GM13977 (cell line): ENCODE results near the gene DOCK11.

Source experiments
- DNase-seq: peaks from one replicate; pipeline ENCODE4 v3.0.0; 2012; ENCODE audit warnings: low spot score
- in situ Hi-C: fragments of 300-500 bp; cut with MboI; formaldehyde crosslinking; loops from one replicate; pipeline ENCODE4 v1.12.0; 2022; ENCODE audit warnings: low sequenced_read_pairs, low pct_unique_long_range_greater_than_20kb, mixed read lengths, inconsistent platforms; ENCODE audit not compliant: unreplicated experiment
- TF ChIP-seq, protein P1 (sequence below): IDR thresholded peaks from 2 replicates; pipeline ENCODE4 v1.5.1; 2012; ENCODE audit warnings: mild to moderate bottlenecking, control low read depth; ENCODE audit not compliant: insufficient read depth; ENCODE audit errors: extremely low read depth, missing control alignments

The DOCK11 gene

DNA sequence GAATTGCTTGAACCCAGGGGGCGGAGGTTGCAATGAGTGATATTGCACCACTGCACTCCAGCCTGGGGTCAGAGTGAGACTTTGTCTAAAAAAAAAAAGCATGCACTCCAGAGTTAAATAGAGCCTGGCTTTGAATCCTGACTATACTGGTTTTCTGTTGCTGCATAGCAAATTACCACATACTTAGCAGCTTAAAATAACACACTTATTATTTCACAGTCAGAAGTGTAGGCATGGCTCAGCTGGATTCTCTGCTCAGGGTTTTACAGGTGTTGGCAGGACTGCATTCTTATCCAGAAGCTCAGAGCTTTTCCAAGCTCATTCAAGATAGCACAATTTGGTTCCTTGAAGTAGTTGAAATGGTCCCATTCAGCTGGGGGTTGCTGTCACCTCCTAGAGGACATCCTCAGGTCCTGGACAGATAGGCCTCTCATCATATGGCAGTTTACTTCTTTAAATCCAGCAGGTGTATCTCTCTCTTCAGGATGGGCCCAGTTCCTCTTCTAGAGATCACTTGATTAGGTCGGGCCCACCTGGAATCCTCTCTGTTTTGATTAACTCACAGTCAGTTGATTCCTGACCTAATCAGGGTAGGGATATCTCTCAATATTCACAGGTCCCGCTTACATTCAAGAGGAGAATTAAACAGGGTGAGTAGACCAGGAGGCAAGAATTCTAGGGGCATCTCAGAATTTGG lies 26.8 kb downstream of the DOCK11 start:
- TF ChIP-seq, protein P1, sequence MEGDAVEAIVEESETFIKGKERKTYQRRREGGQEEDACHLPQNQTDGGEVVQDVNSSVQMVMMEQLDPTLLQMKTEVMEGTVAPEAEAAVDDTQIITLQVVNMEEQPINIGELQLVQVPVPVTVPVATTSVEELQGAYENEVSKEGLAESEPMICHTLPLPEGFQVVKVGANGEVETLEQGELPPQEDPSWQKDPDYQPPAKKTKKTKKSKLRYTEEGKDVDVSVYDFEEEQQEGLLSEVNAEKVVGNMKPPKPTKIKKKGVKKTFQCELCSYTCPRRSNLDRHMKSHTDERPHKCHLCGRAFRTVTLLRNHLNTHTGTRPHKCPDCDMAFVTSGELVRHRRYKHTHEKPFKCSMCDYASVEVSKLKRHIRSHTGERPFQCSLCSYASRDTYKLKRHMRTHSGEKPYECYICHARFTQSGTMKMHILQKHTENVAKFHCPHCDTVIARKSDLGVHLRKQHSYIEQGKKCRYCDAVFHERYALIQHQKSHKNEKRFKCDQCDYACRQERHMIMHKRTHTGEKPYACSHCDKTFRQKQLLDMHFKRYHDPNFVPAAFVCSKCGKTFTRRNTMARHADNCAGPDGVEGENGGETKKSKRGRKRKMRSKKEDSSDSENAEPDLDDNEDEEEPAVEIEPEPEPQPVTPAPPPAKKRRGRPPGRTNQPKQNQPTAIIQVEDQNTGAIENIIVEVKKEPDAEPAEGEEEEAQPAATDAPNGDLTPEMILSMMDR: no peak
- in situ Hi-C loops: no loop called here
- no peak for DNase-seq

DNA sequence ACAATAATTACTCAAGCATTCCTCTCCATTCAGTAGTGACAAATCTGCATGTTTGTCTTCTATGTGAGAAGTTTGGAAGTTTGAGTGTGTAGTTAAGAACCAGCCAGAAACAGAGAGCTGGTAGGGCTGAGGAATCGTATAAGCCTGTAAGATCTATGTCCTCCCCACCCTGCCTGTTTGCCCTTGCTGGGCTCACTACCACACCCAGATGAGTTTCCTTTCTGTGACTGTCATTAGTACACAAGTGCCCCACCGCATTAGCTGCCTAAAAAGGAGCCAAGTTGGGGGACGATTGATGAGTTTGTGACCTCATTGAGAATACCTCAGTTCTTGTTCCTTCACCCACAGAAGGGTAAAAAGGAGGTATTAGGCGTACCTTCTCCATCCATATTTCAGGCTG lies 28.3 kb downstream of the DOCK11 start:
- in situ Hi-C loops: no loop called here
- TF ChIP-seq, protein P1: no peak
- DNase-seq: no peak

DNA sequence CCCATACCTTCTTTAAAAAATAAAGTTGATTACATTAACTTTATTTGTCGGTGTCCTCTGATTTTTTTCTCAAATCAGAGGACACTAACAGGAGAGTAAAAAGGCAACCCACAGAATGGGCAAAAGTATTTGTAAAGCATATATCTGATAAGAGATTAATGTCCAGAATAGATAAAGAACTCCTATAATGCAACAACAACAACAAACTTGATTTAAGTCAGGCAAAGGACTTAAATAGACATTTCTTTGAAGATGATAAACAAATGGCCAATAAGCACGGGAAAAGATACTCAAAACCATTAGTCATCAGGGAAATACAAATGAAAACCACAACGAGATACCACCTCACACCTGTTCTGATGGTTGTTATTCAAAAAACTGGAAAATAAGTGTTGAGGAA lies 28.7 kb downstream of the DOCK11 start:
- in situ Hi-C loops: no loop called here
- TF ChIP-seq, protein P1: no peak
- DNase-seq: no peak

DNA sequence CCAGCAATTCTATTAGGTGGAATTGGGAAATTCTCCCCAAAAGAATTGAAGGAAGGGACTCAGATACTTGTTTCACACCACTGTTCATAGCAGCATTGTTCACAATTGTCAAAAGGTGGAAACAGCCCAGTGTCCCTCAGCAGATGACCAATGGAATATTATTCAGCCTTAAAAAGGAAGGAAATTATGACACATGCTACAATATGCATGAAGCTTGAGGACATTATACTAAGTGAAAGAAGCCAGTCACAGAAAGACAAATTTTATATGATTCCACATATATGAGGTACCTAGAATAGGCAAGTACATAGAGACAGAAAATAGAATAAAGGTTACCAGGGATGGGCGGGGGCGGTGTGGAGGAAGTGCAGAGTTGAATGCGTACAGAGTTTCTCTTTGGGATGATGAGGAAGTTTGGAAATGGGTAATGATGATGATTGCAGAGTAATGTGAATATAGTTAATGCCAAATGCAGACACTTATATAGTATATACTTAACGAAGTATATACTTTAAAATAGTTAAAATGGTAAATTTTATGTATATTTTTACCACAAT lies 29.6 kb downstream of the DOCK11 start:
- no peak for DNase-seq
- in situ Hi-C loops: no loop called here
- TF ChIP-seq, protein P1: no peak

DNA sequence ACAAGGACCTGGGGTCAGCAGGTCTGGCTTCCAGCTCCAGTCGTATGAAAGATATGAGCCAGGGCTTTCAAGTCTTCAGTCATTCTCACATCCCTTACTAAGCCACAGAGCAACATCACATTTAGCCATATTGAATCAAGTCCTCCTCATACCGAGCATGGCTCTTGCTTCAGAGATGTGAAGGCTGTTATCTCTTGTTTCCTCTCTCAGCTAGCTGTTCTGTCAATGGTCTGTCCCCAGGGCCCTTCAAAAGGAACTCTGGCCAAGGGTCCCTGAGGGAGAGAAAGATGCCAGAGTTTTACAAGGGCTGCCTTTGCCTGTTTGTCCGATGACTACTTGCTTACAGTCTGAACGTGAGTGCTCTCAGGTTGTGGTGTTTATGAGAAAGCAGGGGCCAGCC lies 30.5 kb downstream of the DOCK11 start:
- TF ChIP-seq, protein P1: no peak
- in situ Hi-C loops: no loop called here
- DNase-seq: no peak

DNA sequence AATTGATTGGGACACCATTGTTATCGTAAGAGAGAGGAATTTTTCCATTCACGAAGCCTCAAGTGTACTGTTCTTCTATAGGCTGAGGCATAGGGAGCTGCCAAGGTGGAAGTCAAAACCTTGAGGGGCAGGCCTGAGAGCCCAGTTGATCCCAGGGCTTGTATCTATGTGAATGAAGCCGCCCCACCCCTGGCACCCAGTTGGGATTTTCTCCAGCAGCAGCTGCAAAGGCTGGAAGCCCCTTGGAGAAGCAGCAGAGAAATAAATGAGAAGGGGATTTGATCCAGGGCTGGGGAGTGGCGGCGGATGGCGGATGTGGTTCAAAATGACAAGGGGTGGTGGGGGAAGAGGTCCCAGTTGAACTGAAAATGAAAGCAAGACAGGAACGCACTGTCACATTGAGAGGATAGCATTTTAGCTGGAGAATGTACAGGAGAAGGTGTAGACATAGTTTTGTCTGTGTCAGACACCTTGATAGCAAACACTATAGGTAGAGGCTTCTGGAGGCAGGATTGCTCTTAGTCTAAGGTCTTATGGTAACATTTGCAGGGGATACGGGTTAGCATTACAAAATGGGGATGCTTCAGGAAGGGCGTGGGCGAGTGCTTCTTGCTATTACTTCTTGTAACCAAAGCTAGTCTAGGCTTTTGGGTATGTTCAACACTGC lies 32.6 kb downstream of the DOCK11 start:
- peak; percentile 28 for DNase-seq
- in situ Hi-C loops: no loop called here
- TF ChIP-seq, protein P1: no peak
